ENCODE measurements around the gene SLFN14. TPM values are rescaled to one million over a fixed set of nuclear protein-coding genes. Genes with fewer than 3 reads are reported as not detected.

SLFN14 gene
- total RNA-seq, 4 donors from 2014 or later = not detected

- no peak for TF ChIP-seq CTCF (IDR thresholded peaks at IDR 0.05; ENCODE audit: low read depth)
These were observed 15.5 kb downstream of the SLFN14 start for GRCh38 chr17:35545150-35545549.

GRCh38 chr17:35543856-35544255 lies 16.8 kb downstream of the SLFN14 start:
- no peak for TF ChIP-seq CTCF (IDR thresholded peaks at IDR 0.05; ENCODE audit: low read depth)

- no peak for TF ChIP-seq CTCF (IDR thresholded peaks at IDR 0.05; ENCODE audit: low read depth)
These were observed 17.6 kb downstream of the SLFN14 start for GRCh38 chr17:35542990-35543389.

GRCh38 chr17:35541434-35541833 lies 19.2 kb downstream of the SLFN14 start:
- no peak for TF ChIP-seq CTCF (IDR thresholded peaks at IDR 0.05; ENCODE audit: low read depth)

GRCh38 chr17:35540589-35541404 lies 19.8 kb downstream of the SLFN14 start:
- TF ChIP-seq CTCF (IDR thresholded peaks at IDR 0.05; ENCODE audit: low read depth) = no peak

GRCh38 chr17:35539659-35540026 lies 21.0 kb downstream of the SLFN14 start:
- no peak for TF ChIP-seq CTCF (IDR thresholded peaks at IDR 0.05; ENCODE audit: low read depth)

GRCh38 chr17:35537601-35538141 lies 22.9 kb downstream of the SLFN14 start, which contains the start of gene SLFN12L:
Gene SLFN12L (minus strand): TSS chr17:35537678. CDS start chr17:35522364, 15,314 bp downstream.
- no peak for TF ChIP-seq CTCF (IDR thresholded peaks at IDR 0.05; ENCODE audit: low read depth)
